Endometrial microvascular endothelial cells (primary cell): ENCODE results near the gene GNG2. TPM values are rescaled to one million over a fixed set of nuclear protein-coding genes. Genes with fewer than 3 reads are reported as not detected.

Experiments
- in situ Hi-C: cut with HindIII; loops from 2 replicates; pipeline ENCODE4 v1.10.0; 2017; ENCODE audit warnings: low sequenced_read_pairs, low pct_unique_long_range_greater_than_20kb; ENCODE audit errors: inconsistent ontology term
- total RNA-seq: library from RNA; depleted of rRNA; stranded (reverse); fragments of >200 nt; gene quantifications from one replicate; pipeline ENCODE4 v1.2.3, GENCODE V29; 2015; ENCODE audit errors: inconsistent ontology term

Gene GNG2
- total RNA-seq, 1 donor from 2014 or later = 8.5 TPM

- in situ Hi-C loops = loop anchor here (25.0 kb wide), 1 partner anchor 1069 kb away; the partner anchor contains the start of gene PYGL
Observed at GRCh38 chr14:52006361-52006760, 145.9 kb downstream of the GNG2 start.

DNA sequence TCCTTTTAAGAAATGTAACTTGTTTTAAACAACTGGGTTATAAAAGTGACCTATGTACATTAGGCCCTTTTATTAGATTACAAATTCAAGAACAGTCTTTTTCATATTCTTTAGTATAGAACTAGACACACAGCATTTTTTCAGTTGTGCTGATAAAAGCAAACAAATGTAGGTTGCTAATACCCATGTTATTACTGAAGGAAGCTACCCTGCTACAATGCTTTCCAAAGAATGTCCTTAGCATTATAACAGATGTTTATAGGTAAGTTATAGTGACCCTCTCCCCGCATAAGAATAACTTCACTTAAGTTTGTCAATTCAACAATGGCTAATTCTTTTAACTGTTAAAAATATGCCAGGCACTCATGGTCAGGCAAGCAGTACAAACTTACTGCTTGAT, 146.8 kb downstream of the GNG2 start:
- in situ Hi-C loops = loop anchor here (25.0 kb wide), 1 partner anchor 1070 kb away; the partner anchor contains the start of gene PYGL

DNA sequence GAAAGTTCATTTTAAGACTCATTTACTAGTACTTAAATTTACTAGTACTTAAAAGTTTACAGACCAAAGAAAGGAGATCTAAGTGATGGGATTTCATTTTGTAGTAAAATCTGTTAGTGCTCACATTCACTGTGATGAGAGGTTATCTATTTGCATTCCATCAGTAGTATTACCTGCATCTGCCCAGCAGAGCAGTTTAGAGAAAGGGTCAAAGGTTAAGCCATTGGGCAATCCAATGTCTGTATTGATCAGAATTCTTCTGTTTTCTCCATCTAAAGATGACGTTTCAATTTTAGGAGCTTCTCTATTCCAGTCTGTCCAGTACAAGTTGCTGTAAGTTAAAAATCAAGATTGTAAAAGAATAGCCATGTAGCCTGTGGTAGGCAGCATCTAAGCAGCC, 147.2 kb downstream of the GNG2 start:
- in situ Hi-C loops = loop anchor here (25.0 kb wide), 1 partner anchor 1070 kb away; the partner anchor contains the start of gene PYGL

GRCh38 chr14:52008136-52008535, 147.7 kb downstream of the GNG2 start:
- in situ Hi-C loops = loop anchor here (25.0 kb wide), 1 partner anchor 1071 kb away; the partner anchor contains the start of gene PYGL

- in situ Hi-C loops = loop anchor here (25.0 kb wide), 1 partner anchor 1073 kb away; the partner anchor contains the start of gene PYGL
Observed at GRCh38 chr14:52010173-52010693, 149.8 kb downstream of the GNG2 start.

DNA sequence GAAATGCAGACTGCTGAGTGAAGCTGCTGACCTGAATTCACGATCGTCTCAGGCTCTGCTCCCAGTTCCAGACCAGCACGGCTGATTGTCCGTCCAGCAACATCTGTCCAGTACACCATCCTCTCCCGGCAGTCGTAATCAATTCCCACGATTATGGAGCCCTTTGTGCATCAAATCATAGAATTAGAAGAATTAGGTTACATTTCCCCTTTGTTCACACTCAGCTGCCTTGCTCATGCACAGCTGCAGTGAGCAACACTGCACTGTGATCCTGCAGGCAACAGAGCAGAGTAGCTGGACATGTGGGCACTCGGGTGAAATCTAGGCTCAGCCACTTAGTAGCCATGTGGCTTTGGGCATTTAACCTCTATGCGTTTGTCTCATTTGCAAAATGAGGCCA, 151.1 kb downstream of the GNG2 start:
- in situ Hi-C loops = loop anchor here (25.0 kb wide), 1 partner anchor 1074 kb away; the partner anchor contains the start of gene PYGL

DNA sequence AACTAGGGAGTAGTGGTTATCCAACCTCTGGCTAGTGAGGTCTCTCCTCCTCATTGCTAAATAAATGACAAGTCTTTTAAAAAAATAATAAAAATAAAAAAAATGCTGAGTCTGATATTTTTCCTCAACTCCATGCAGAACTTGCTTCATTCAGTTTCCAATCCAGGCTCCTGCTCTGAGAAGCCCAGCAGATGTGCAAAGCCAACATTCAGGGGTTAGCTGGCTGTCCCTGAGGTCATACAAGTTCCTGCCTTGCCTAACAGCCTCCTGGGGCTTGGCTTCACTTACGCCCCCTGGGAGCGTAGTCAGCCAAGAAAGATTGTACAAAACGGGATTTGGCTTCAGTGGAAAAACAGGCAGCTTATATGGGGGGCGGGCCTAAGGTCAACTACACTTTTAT, 152.2 kb downstream of the GNG2 start:
- in situ Hi-C loops = loop anchor here (25.0 kb wide), 1 partner anchor 1075 kb away; the partner anchor contains the start of gene PYGL

DNA sequence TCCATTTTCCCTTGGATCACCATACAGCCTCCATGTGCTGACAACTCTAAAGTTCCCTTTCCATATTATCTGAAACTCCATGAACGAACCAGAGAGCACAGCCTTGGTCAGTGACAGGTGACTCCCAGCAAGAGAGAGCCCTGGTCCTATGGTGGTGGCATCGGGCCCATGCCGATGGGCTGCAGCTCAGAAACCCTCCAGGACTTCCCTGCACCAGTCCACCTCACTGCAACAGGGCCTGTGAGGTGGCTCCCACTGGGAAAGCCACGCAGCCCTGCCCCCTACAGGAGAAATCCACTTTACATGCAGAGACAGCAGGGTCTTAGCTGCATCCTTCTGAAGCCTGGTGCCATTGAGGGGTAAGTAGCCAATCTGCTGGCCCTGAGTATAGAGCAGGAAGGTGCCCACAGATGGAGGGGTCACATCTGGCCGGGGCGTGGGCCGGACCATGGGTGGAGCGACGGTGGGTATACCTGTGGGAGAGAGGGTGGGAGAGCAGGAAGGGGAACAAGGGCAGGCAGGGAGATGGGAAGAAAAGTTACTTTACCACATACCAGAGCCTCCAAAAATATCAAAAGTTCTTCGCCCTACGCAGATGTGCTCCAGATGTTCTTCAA, 153.7 kb downstream of the GNG2 start:
- in situ Hi-C loops = loop anchor here (25.0 kb wide), 1 partner anchor 1077 kb away; the partner anchor contains the start of gene PYGL

GRCh38 chr14:52014601-52015267, 154.3 kb downstream of the GNG2 start:
- in situ Hi-C loops = loop anchor here (25.0 kb wide), 1 partner anchor 1077 kb away; the partner anchor contains the start of gene PYGL

DNA sequence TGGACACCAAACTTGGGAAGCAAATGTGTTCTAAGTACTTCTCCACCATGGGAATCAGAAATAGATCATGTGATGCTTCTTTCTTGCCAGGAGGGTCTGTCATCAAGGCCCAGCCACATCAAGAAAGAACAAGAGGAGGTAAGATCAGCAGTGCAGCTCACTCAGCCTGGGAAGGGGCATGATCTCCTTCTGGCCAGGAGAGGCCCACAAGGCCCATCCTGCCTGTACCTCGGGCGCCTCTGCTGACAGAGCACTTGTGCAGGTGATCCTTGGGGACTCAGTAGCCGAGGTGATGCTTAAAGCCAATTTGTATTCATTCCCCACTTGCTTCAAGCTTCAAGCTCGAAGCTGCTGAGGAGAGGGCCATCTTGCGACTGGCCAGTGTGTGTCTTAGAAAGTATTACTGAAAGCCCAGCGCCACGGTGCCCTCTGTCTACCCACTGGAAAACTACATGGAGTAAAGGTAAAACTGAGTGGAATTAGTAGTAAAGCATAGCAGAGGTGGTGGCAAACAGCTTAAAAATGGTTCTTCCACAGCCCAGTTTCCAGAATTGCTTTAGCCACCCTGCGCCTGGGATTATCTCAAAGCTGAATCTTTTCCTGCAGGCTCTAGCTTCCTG, 155.1 kb downstream of the GNG2 start:
- in situ Hi-C loops = loop anchor here (25.0 kb wide), 1 partner anchor 1078 kb away; the partner anchor contains the start of gene PYGL

DNA sequence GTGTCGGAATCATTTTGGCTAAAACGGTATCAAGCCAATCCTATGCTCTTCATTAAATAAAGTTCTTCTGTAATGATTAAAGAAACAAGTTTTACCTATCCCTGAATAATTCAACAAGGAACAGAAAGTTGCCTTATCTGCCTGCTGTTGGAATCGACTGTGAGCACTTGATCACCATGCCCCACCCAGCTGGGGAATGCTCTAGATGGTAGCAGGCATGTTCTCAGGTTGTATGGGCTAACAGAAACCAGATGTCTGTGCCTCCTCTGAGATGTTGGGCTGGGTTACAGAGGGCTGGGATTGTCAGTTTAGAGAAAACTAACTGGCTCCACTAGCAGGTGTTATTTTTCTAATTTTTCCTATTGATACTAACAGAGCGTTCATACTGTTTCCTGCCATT, 157.8 kb downstream of the GNG2 start:
- in situ Hi-C loops = loop anchor here (25.0 kb wide), 1 partner anchor 1081 kb away; the partner anchor contains the start of gene PYGL

- in situ Hi-C loops = loop anchor here (25.0 kb wide), 1 partner anchor 1082 kb away; the partner anchor contains the start of gene PYGL
Observed at GRCh38 chr14:52018970-52019369, 158.6 kb downstream of the GNG2 start.

Other genes with a start within 250 kb of the GNG2 start
- gene FRMD6, start 208.7 kb upstream of the GNG2 start, total RNA-seq = 80.6 TPM
- 110 TPM for gene RTRAF, start 128.9 kb downstream of the GNG2 start, total RNA-seq
- gene NID2, start 208.4 kb downstream of the GNG2 start, total RNA-seq = 3.9 TPM